ENCODE data around the gene SEC24C. TPM values are rescaled to one million over a fixed set of nuclear protein-coding genes. Genes with fewer than 3 reads are reported as not detected.

SEC24C gene
- total RNA-seq, 1 donor from 2014 or later, result 42.2 TPM

- H3K27ac ChIP-seq (replicated peaks), result no peak overlapping the region
- peaks cover 50% of the 10 kb centered on the region for H3K36me3 ChIP-seq
- no peaks in the 10 kb centered on the region for H3K9me3 ChIP-seq (replicated peaks)
- intact Hi-C loops (cut with micrococcal nuclease), result no loop called here
- DNase-seq, result no peak
- H3K4me1 ChIP-seq, result peaks cover 65% of the 10 kb centered on the region
- no peaks in the 10 kb centered on the region for H3K27me3 ChIP-seq (ENCODE audit: low read depth)
- TF ChIP-seq CTCF (IDR thresholded peaks at IDR 0.05; ENCODE audit: borderline replicate concordance), result no peak
- H3K4me3 ChIP-seq, result no peak overlapping the region
Observed at GRCh38 chr10:73779539-73780197, 35.5 kb downstream of the SEC24C start.

GRCh38 chr10:73780301-73780700, 36.1 kb downstream of the SEC24C start:
- intact Hi-C loops (cut with micrococcal nuclease), result no loop called here
- H3K36me3 ChIP-seq, result peaks cover 47% of the 10 kb centered on the region
- TF ChIP-seq CTCF (IDR thresholded peaks at IDR 0.05; ENCODE audit: borderline replicate concordance), result no peak
- H3K4me1 ChIP-seq, result peaks cover 63% of the 10 kb centered on the region
- DNase-seq, result no peak
- no peak overlapping the region for H3K27ac ChIP-seq (replicated peaks)
- H3K9me3 ChIP-seq (replicated peaks), result no peaks in the 10 kb centered on the region
- no peak overlapping the region for H3K4me3 ChIP-seq
- H3K27me3 ChIP-seq (ENCODE audit: low read depth), result no peaks in the 10 kb centered on the region

GRCh38 chr10:73780966-73781365, 36.8 kb downstream of the SEC24C start:
- TF ChIP-seq CTCF (IDR thresholded peaks at IDR 0.05; ENCODE audit: borderline replicate concordance), result no peak
- Histone ChIP-seq H3K4me3 (peak overlapping the region; percentile 90), H3K36me3 (peaks cover 40% of the 10 kb centered on the region), H3K27ac (replicated peaks) (peak overlapping the region; percentile 95), H3K27me3 (ENCODE audit: low read depth) (no peaks in the 10 kb centered on the region), H3K4me1 (peaks cover 61% of the 10 kb centered on the region), H3K9me3 (replicated peaks) (no peaks in the 10 kb centered on the region)
- DNase-seq, result no peak
- intact Hi-C loops (cut with micrococcal nuclease), result no loop called here

GRCh38 chr10:73781548-73781878, 37.3 kb downstream of the SEC24C start:
- Histone ChIP-seq H3K4me1 (peaks cover 63% of the 10 kb centered on the region), H3K27me3 (ENCODE audit: low read depth) (no peaks in the 10 kb centered on the region), H3K36me3 (peaks cover 35% of the 10 kb centered on the region), H3K4me3 (peak overlapping the region; percentile 90), H3K9me3 (replicated peaks) (no peaks in the 10 kb centered on the region), H3K27ac (replicated peaks) (peak overlapping the region; percentile 95)
- no peak for TF ChIP-seq CTCF (IDR thresholded peaks at IDR 0.05; ENCODE audit: borderline replicate concordance)
- DNase-seq, result no peak
- intact Hi-C loops (cut with micrococcal nuclease), result no loop called here

GRCh38 chr10:73781879-73782748, 37.9 kb downstream of the SEC24C start, which contains the start of gene CHCHD1:
Gene CHCHD1, plus strand, starts transcription at chr10:73782048. Its CDS starts 28 bp downstream, at chr10:73782076.
- H3K9me3 ChIP-seq (replicated peaks), result no peaks in the 10 kb centered on the region
- no peak for TF ChIP-seq CTCF (IDR thresholded peaks at IDR 0.05; ENCODE audit: borderline replicate concordance)
- H3K27ac ChIP-seq (replicated peaks), result peak within 1 kb of the TSS; percentile 95
- no peaks in the 10 kb centered on the region for H3K27me3 ChIP-seq (ENCODE audit: low read depth)
- intact Hi-C loops (cut with micrococcal nuclease), result no loop called here
- peaks cover 65% of the 10 kb centered on the region for H3K4me1 ChIP-seq
- H3K36me3 ChIP-seq, result peaks cover 30% of the 10 kb centered on the region
- peak; percentile 94 for DNase-seq
- peak within 1 kb of the TSS; percentile 90 for H3K4me3 ChIP-seq

All from left ventricle myocardium inferior (tissue), 1 donor.